Hepatocyte (in vitro differentiated cells): ENCODE results near the gene RHBDD3.

Experiments
- CTCF ChIP-seq: fragments of 200-600 bp; sonication (generic); IDR thresholded peaks from 2 replicates; pipeline ENCODE4 v1.5.1; 2016; ENCODE audit warnings: antibody characterized with exemption, mild to moderate bottlenecking; ENCODE audit not compliant: poor library complexity
- EZH2phosphoT487 ChIP-seq: fragments of 200-600 bp; sonication (generic); IDR thresholded peaks from one replicate; pipeline ENCODE4 v1.6.1; 2018; ENCODE audit warnings: antibody characterized with exemption, mild to moderate bottlenecking, low read depth, moderate library complexity; ENCODE audit not compliant: unreplicated experiment, severe bottlenecking

- TF ChIP-seq CTCF (no peak), EZH2phosphoT487 (no peak)
Observed at GRCh38 chr22:29243874-29244446, 23.8 kb downstream of the RHBDD3 start.
